WI38 (cell line): ENCODE results near the gene SPATA6L.

ENCODE experiments used
- H3K4me3 ChIP-seq: 2 replicates; pipeline ENCODE4 v1.5.1; 2011; ENCODE audit warnings: low read depth, mild to moderate bottlenecking, control low read depth, low read length
- CTCF ChIP-seq: IDR thresholded peaks from 2 replicates; pipeline ENCODE4 v1.5.1; 2012; ENCODE audit warnings: low read depth, mild to moderate bottlenecking, control low read depth, low read length

SPATA6L gene

GRCh38 chr9:4566806-4567205, 99.5 kb downstream of the SPATA6L start:
- no peak for TF ChIP-seq CTCF
- H3K4me3 ChIP-seq = no peak overlapping the region

DNA sequence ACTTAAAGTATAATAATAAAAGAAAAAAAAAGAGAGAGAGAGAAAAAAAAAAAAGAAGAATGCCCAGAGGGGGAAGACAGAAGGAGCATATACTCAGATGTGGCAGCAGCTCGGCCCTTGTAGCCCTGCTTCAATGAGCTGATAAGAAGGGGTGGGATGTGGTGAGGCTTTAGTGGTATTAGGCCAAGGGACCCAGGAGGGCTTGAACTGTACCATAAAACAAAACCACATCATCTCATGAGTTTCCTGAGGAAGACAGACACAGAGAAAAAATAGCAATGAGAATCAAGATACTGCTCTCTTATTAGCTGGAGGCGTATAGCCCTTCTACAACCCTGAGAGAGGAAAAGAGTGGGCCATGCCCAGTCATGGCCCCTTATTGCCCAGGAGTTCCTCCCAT, 103.2 kb downstream of the SPATA6L start:
- TF ChIP-seq CTCF = no peak
- no peak overlapping the region for H3K4me3 ChIP-seq

- H3K4me3 ChIP-seq = no peak overlapping the region
- TF ChIP-seq CTCF = no peak
These were observed 106.8 kb downstream of the SPATA6L start for GRCh38 chr9:4559261-4560182.

DNA sequence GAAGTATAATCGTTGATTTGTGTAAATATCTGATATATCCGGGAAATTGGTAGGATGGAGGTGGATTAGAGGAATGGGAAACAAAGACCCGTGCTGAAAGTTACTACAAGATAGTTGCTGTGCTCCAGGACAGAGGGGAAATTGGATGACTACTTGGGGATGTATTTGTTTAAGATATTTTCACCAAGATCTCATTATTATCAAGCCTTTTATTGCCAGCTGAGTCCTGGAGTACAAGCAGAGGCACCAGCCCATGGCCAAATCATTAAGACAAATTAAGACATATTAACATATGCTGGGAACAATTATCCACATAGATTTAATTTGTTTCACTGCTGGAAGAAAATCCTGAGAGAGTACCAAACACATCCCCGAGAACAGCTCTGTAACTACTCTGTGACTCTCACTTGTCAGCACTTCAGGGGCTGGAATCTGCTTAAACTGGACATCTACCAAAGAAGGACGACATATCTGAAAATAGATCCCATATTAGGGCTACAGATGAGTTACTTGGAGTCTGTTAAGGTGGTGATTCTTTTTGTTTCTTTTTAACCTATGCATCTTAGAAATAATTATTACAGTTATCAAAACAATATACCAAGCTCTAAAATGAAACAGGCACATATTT, 107.8 kb downstream of the SPATA6L start:
- no peak overlapping the region for H3K4me3 ChIP-seq
- TF ChIP-seq CTCF = no peak

- TF ChIP-seq CTCF = no peak
- no peak overlapping the region for H3K4me3 ChIP-seq
These were observed 111.0 kb downstream of the SPATA6L start for GRCh38 chr9:4555236-4555635.

- TF ChIP-seq CTCF = no peak
- H3K4me3 ChIP-seq = no peak overlapping the region
These were observed 112.3 kb downstream of the SPATA6L start for GRCh38 chr9:4553951-4554381.
